Measurements from ENCODE around the gene DNAJB6.

The DNAJB6 gene

DNA sequence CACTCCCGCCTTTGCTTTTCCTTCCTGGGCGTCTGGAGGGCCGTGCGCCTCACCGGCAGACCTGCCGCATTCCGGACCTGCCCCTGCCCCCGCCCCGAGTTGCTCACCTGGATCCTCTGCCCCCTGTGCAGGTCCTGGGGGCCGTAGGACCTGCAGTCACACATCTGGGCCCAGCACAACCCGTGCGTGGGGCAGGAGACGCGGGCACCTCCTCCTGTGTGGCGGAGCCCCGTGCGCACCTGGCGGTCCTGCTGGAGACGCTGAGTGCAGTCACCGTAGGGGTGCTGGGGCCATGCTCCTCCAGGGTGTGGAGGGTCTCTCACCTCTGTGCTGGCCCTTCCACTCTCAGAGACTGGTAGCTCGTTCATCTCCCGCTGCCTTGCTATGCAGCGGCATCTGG lies 85.5 kb downstream of the DNAJB6 start:
- DNase-seq (ENCODE audit: extremely low read depth, low read depth) = no peak
- TF ChIP-seq, protein P1, sequence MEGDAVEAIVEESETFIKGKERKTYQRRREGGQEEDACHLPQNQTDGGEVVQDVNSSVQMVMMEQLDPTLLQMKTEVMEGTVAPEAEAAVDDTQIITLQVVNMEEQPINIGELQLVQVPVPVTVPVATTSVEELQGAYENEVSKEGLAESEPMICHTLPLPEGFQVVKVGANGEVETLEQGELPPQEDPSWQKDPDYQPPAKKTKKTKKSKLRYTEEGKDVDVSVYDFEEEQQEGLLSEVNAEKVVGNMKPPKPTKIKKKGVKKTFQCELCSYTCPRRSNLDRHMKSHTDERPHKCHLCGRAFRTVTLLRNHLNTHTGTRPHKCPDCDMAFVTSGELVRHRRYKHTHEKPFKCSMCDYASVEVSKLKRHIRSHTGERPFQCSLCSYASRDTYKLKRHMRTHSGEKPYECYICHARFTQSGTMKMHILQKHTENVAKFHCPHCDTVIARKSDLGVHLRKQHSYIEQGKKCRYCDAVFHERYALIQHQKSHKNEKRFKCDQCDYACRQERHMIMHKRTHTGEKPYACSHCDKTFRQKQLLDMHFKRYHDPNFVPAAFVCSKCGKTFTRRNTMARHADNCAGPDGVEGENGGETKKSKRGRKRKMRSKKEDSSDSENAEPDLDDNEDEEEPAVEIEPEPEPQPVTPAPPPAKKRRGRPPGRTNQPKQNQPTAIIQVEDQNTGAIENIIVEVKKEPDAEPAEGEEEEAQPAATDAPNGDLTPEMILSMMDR (IDR thresholded peaks at IDR 0.05; ENCODE audit: low read depth, low read length, missing control alignments) = no peak
- H3K4me3 ChIP-seq (replicated peaks; ENCODE audit: low read depth, low read length) = no peak overlapping the region

DNA sequence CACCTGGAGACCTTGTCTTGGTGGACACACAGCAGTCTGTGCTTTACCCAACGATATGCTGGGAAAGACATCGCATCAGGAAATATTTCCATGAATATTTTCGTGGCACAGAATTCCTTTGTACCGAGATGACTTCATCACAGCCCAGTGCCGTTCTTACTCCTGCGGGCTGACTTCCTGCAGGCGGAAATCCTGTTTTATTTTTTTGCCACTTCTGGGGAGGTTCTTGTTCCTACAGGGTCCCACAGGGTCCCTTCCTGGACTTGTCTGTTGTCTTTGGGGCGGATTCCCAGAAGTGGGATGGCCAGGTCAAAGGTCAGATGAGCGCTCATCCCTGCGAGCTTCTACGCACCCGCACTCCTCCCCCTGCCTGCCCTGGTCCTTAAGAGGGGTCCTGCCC lies 86.5 kb downstream of the DNAJB6 start:
- H3K4me3 ChIP-seq (replicated peaks; ENCODE audit: low read depth, low read length) = no peak overlapping the region
- DNase-seq (ENCODE audit: extremely low read depth, low read depth) = no peak
- TF ChIP-seq, protein P1 (IDR thresholded peaks at IDR 0.05; ENCODE audit: low read depth, low read length, missing control alignments) = no peak

DNA sequence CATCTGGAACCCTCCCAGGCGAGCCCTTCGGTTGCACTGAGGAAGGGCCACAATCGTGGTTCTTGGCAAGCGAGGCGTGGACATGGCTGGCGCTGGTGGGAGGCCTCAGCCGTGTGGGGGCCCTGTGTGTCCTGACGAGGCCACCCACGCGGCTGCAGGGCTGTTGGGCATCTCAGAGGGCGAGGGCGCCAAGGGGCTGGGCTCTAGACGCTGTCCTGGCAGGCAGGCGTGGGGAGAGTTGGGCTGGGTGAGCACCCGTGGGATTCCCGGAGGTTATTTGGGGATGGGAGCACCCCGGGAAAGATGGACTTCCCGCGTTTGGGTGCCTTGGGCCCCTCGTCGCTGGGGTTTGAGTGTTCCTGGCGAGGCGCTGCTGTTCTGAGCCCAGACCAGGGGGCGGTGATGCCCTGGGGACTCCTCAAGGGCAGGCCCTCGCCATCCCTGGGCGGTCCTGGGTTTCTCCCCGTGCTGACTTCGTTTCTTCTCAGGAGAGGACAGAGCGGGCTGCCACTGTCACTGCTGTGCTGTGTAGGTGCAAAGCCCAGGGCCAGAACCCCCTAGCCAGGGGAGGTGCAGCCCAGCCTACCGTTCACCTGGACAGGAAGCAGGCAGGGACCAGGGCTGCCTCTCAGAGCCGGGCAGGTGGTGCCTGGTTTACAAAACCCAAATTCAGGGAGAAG lies 87.2 kb downstream of the DNAJB6 start:
- H3K4me3 ChIP-seq (replicated peaks; ENCODE audit: low read depth, low read length) = no peak overlapping the region
- no peak for DNase-seq (ENCODE audit: extremely low read depth, low read depth)
- TF ChIP-seq, protein P1 (IDR thresholded peaks at IDR 0.05; ENCODE audit: low read depth, low read length, missing control alignments) = no peak

DNA sequence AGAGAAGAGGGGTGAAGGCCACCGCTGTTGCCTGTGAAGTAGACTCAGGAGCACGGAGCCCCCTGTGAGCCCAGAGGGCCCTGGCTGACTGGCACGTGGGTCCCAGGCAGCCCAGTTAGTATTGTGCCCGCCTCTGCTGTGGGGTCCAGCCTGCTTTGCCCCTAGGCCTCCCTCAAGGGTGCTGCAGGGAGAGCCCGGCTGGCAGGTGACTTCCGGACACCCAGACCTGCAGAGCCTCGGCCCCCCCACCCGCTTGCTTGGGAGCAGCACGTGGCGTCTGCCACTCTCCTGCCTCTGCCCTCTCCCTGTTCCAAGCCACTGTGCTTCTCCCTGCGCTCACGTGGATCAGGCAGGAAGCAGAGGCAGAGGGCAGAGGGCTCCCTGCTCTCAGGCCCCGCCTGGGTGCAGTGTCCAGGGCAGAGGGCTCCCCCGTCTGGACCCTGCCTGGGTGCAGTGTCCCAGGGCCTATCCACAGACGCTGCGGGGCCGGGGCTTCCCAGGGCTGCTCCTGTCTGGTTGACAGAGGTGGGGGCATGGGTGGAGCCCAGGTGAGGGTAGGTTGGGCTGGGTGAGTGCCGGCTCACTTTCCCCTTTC lies 88.4 kb downstream of the DNAJB6 start:
- no peak for DNase-seq (ENCODE audit: extremely low read depth, low read depth)
- no peak overlapping the region for H3K4me3 ChIP-seq (replicated peaks; ENCODE audit: low read depth, low read length)
- TF ChIP-seq, protein P1 (IDR thresholded peaks at IDR 0.05; ENCODE audit: low read depth, low read length, missing control alignments) = no peak

DNA sequence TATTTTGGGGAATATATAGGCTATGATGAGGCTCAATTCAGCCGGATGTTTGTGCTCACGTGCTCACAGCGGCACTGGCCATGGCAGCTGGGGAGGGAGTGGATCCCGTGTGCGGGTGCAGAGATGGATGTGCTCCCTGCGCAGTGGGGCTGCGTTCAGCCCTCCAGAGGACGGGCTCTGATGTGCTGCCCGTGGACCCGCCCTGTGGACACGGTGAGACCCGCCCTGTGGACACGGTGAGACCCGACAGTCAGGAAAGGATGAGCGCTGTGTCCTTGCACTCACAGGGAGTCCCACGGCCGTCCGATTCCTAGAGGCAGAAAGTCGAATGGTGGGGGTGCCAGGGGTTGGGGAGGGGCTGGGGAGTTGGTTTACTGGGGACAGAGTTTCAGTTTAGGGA lies 89.0 kb downstream of the DNAJB6 start:
- no peak overlapping the region for H3K4me3 ChIP-seq (replicated peaks; ENCODE audit: low read depth, low read length)
- DNase-seq (ENCODE audit: extremely low read depth, low read depth) = no peak
- TF ChIP-seq, protein P1 (IDR thresholded peaks at IDR 0.05; ENCODE audit: low read depth, low read length, missing control alignments) = no peak

DNA sequence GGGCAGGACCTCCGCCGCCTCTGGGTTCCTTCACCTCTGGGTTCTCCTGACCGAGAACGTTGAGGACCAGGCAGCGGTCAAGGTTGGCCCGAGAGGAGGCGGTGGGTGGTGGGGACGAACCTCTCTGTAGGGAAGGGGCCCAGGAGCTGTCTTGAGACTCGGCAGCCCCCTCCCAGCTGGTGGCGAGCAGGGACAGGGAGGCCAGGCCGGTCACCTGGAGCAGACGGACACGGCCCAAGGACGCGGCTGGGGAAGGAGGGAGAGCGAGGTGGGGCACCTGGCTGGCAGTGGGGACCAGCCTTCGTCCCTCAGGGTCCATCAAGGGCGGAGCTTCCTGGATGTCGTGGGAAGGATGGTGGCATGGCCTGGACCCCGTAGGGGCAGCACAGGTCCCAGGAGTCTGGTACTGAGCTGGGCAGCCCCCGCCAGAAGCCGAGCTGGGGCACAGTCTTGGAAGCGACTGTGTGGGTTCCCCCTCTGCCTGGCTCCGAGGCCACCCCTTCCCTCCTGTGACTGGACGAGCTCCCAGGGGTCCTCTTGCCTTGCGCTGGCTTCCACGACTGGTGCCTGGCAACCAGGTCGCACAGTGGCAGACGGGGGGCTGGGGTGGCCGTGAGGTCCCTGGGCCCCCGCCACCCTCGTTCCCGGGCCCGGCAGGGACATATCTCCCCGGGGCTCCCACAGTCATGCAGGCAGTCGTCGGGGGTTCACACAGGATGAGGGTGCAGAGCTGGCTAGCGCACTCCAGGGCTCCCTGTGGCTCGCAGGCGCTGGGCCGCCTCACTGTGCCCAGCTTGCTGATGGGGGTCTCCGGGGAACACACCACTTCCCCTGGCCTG lies 89.9 kb downstream of the DNAJB6 start:
- DNase-seq (ENCODE audit: extremely low read depth, low read depth) = no peak
- no peak overlapping the region for H3K4me3 ChIP-seq (replicated peaks; ENCODE audit: low read depth, low read length)
- TF ChIP-seq, protein P1 (IDR thresholded peaks at IDR 0.05; ENCODE audit: low read depth, low read length, missing control alignments) = no peak

Data from HFF-Myc (cell line).